NCI-H748 (cell line): ENCODE results near the gene PAPPA2.

Experiments
- DNase-seq: peaks from one replicate; lab custom pipeline; 2025; ENCODE audit not compliant: unreplicated experiment; lab: John Stamatoyannopoulos, UW

The PAPPA2 gene

GRCh38 chr1:176691251-176692228 is 228.6 kb downstream of the PAPPA2 start:
- peak; percentile 64 for DNase-seq

- DNase-seq = no peak
These were observed 229.5 kb downstream of the PAPPA2 start for GRCh38 chr1:176692431-176692830.

DNA sequence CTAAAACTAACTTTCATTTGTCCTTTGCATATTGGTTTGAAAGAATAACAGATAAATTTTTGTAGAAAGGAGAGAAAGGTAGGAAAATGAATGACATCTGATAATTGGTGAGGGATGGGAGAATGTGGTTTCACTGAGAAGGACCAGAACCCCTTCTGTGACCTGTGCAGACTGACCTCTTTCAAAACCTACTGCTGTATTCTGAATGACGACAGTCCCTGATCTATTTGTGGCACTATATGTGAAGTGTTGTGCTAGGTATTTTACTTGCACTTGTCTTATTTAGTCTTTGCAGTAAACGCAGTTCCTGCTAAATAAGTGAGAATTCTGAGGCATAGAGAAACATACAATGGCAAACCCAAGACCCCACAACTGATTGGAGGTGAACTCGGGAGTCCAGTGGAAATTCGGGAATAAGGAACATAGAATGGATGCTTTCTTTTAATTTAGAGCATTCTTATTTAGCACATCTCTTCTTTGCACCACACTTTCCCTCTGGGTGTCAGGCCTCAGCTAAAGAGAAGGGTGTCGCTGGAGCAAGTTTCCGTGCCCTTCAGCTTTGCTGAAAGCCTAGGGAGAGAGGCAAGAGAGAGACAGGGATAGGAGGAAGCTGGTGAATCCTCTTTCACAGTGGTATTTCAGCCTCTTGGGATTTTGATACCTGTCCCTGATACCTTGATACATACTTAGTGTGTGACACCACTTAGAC is 230.2 kb downstream of the PAPPA2 start:
- DNase-seq = no peak

DNA sequence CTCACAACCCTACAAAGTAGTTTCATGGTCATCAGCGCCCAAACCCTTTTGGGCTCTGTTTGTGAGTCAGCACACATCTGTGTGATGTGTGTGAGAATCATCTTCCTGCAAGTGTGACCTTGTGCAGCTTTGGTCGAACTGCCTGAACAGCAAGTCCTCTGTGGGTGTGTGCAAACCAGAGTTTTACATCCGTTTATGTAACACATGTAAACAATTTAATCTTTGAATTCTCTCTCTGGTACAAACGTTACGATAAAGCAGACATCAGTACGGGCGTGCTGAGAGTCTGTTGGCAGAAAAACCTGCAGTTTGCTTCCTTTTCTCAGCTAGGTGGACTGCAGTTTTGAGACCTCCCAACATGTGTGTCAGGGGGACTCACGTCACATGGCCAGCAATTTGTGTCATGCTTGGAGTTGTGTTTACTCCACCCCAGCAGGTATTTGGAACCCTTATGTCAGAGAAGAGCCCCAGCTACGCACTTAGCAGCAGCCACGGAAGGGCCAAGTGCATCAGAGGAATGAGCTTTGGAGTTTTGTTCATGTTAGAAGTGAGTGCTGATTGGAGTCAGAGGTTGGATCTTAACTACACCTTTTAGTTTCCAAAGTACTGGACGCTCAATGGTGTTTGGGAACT is 230.8 kb downstream of the PAPPA2 start:
- no peak for DNase-seq

GRCh38 chr1:176694713-176695112 is 231.7 kb downstream of the PAPPA2 start:
- DNase-seq = no peak

DNA sequence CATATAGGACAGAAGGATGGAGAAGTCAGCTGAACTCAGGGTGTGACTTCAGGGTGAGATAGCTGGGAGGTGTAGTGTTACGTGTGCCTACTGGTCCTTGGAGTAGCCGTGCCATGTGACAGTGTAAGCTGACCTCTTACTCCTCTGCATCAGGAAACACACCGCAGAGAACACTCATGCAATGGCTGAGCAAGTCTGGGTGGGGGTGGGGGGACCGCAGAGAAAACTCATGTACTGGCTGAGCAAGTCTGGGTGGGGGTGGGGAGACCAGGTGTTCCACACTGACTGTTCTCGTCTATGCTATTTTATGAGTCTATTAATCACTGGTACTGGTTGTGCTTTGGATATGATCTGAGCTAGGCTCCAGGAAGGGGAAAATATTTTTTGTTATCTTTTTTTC is 233.1 kb downstream of the PAPPA2 start:
- peak; percentile 58 for DNase-seq

GRCh38 chr1:176696689-176697088 is 233.7 kb downstream of the PAPPA2 start:
- DNase-seq = no peak

- DNase-seq = no peak
These were observed 236.8 kb downstream of the PAPPA2 start for GRCh38 chr1:176699821-176700220.

- DNase-seq = no peak
These were observed 238.3 kb downstream of the PAPPA2 start for GRCh38 chr1:176701151-176701866.

GRCh38 chr1:176702901-176703300 is 239.9 kb downstream of the PAPPA2 start:
- no peak for DNase-seq

- DNase-seq = no peak
These were observed 242.6 kb downstream of the PAPPA2 start for GRCh38 chr1:176705585-176705984.

DNA sequence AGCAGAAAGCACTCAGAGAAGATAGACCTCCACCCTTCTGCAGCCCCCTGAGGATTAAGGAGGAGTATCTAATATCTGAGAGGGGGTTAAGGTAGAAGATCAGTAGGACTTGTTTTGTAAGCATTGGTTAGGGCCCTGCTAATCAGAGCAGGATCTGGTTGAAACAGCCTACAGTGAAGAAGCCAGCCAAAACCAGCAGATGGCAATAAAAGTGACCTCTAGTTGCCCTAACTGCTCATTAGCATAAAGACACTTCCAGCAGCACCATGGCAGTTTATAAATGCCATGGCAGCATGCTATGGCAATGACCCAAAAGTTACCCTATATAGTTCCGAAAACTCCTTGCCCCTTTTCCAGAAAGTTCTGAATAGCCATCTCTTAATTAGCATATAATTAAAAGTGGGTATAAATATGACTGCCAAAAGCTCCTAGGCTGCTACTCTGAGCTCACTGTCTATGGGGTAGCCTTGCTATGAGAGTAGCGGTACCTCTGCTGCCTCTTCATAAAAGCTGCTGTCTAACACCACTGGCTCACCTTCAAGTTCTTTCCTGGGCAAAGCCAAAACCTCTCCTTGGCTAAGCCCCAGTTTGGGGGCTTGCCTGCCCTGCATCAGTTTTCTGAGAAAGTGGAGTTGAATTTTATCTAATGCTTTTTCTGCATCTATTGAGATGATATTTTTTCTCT is 254.2 kb downstream of the PAPPA2 start:
- peak; percentile 0 for DNase-seq

DNA sequence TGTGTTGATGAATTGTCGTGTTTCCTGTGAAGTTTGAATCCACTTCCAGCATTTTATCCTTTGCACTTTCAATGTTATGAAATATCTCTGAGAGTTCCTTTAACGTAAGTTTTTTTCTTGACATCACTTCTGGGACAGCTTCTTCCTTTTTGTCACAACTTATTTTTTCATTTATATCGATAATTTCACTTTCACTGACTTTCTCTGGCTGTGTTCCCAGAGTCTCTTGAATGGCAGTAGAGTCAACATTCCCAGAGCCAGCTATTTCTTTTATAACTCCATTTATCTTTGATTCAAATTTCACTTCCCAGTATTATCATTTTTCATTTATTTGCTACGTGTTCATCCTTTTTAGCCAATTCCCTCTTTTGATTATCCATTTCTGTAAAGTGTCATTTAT is 256.5 kb downstream of the PAPPA2 start:
- DNase-seq = no peak

- DNase-seq = no peak
These were observed 257.9 kb downstream of the PAPPA2 start for GRCh38 chr1:176720838-176721237.

DNA sequence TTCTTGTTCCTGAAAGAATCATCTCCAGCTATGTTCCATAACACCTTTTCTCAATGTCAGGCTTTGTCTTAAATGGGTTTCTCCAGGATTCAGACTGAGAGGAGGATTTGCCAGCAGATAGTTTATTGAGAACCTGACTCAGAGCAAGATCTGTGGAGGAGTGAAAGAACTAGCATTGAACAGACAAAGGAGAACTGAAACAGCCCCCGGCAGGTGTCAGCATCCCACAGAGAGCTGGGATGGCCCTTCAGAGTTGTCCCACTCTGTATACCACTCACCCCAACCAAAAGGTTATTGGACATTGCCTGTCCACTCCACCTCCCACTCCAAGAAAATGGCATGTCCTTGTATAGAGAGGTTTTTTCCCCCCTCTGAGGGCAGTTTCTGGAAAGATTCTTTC is 270.7 kb downstream of the PAPPA2 start:
- DNase-seq = no peak

DNA sequence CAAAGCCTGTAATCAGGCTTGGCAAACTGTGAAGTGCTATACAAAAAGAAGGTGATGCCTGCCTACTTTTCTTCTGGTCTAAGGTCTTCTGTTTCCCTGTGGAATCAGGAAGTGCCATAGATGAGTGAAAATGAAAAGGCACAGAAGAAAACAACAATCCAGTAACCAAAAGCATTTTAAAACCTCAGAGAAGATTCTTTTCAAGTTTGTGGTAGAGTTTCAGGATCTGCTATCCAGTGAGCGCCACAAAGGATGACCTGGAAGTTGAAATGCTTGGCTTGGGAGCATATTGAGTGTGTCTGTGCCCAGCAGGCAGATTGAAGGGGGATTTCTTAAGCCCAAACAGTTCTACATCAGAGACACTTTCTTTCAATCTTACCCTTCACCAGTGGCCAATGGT is 272.2 kb downstream of the PAPPA2 start:
- DNase-seq = no peak

- no peak for DNase-seq
These were observed 273.0 kb downstream of the PAPPA2 start for GRCh38 chr1:176736015-176736414.

- no peak for DNase-seq
These were observed 278.2 kb downstream of the PAPPA2 start for GRCh38 chr1:176741181-176741580.

DNA sequence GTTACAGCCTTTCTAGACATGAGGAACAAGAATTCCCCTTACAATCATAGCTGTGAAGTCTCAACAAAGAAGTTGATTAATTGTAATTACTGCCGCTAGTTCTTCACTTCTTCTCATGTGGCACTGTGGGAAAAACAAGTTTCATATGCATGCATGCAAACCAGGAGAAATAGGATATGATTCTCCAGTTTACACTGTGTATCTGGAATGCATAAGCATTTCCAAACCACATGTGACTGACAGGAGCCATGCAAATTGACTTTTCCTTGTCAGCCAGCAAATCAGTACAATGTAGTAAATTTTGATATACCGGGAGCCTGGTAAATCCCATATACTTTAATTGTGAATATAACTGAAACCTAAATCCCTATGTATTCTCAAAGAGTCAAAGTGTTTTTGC is 279.3 kb downstream of the PAPPA2 start:
- DNase-seq = no peak

- no peak for DNase-seq
These were observed 281.2 kb downstream of the PAPPA2 start for GRCh38 chr1:176744142-176744541.
